Stimulated activated CD4-positive, alpha-beta T cell treated with anti-CD3 and anti-CD28 coated beads, Interleukin-12 subunit alpha, Interleukin-12 subunit beta, amount 100 ng/mL, for 24 hours (primary cell): ENCODE measurements around the gene PLEKHN1.
"Not testable (repeated sequence)": the region's sequence is repeated elsewhere in the genome, so short reads cannot be mapped to it uniquely, and the experiment has no call there.

Experiments used
- DNase-seq, 2 experiments: peaks; one replicate each; pipeline ENCODE4 v3.0.0-alpha.2; 2020; ENCODE audit warnings: low read depth in 2 of 2

PLEKHN1 gene

DNA sequence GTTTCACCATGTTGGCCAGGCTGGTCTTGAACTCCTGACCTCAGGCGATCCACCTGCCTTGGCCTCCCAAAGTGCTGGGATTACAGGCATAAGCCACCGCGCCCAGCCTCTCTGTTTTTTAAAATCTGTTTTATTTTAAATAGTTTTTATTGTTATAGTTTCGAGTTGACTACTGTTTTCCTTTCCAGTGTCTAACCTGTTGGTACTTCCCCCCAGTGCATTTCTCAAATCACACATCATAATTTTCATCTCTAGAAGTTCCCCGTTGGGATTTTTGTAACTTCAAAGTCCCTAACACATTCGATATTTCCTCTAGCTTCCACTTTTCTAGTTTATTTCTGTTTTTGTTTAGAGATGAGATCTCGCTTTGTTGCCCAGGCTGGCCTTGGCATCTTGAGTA is 26.1 kb downstream of the PLEKHN1 start:
- DNase-seq = no peak

DNA sequence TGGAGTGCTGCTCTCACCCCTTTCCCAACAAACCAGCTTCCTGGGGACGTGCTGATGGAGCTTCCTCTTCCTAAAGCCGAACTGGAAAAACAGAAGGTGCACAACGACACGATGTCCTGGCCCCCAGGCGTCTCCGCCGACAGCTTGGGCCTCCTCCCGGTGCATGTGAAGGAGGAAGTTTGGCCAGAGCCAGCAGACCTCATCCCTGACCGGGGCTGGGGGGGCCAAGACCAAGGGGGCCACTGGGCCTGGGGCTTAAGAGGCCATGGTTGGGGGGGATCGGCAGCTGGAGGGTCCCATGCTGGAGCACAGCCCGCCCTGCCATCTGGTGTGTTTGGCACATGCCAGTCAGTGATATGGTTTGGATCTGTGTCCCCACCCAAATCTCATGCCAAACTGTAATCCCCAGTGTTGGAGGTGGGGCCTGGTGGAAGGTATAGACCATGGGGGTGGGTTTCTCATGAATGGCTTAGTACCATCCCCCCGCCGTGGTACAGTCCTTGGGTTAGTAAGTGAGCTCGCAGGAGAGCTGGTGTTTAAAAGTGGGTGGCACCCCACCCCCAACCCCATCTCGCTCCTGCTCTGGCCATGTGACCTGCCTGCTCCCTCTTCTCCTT is 27.2 kb downstream of the PLEKHN1 start:
- DNase-seq = no peak

DNA sequence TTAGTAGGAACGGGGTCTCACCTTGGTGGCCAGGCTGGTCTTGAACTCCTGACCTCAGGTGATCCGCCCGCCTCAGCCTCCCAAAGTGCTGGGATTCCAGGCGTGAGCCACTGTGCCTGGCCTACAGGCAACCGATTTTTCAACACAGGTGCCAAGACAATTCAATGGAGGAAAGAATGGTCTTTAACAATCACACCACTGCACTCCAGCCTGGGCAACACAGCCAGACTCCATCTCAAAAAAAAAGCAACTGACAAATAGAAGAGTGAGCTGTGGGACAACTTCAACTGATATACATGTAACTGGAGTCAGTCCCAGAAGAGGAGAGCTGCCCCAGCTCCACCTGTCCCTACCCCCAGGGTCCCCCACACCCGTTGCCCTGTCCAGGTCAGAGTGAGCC is 28.3 kb downstream of the PLEKHN1 start:
- DNase-seq = not testable (repeated sequence)

DNA sequence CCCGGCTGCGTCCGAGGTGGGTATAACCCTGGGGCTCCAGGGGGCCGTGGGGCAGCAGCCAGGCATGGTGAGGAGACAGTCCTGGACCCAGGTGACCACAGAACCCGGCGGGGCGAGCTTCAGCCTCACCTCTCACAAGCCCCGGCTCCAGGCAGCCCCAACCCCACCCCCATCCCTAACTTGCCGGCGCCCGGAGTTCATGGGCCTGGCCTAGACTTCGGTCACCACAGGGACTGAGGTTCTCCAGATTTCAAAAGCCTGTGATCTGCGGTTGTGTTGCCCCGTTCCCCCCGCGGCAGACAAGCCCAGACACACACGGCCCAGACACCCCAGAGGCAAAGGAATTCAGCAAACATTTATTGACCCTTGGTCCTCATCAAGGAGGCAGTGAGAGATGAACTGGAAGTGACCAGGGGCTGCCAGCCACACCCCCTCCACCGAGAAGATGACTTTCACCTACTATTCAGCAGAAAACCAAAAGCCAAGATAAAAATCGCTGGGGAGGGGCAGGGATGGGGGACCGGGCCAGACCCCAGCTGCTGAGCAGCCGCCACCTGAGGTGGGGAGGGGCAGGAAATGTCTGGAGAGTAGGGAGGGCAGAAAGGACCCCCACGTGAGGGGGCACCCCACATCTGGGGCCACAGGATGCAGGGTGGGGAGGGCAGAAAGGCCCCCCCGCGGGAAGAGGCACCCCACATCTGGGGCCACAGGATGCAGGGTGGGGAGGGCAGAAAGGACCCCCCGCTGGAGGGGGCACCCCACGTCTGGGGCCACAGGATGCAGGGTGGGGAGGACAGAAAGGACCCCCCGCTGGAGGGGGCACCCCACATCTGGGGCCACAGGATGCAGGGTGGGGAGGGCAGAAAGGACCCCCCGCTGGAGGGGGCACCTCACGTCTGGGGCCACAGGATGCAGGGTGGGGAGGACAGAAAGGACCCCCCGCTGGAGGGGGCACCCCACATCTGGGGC is 29.7 kb downstream of the PLEKHN1 start:
- DNase-seq = no peak

DNA sequence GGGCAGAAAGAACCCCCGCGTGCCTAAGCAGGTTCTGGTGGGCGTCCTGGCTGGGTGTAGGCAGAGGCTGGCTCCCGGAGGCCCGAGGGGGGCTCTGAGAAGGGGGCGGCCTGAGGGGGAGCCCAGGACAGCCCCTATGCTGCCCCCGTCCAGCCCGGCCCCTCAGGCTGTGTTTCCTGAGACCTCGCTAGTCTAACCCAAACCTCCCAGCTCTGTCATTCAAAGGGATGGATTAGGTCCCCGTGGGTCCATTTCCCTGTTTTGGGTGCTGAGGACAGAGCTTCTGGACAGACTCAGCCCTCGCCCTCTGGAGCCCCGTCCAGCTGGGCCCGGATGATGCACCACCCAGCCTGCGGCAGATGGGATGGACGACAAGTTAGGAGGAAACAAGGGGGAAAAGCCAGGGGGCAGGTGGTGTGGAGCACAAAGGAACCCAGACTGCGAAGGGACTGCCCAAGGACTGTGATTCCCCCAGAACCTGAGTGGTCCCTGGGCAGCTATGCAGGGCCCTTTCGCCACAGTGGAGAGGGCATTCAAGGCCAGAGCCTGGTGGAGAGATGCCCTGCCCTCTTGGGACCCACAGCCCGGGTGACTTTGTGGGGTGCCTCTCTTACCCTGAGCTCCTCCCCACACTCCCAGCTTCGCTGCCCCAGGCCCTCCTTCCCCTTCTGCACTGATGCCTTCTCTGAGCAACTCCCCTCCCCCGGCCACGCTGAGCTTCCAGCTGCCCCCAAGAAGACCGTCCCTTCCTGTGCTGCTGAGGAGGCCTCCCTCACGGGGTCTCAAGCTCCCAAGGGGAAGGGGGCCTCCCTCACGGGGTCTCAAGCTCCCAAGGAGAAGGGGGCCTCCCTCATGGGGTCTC is 30.8 kb downstream of the PLEKHN1 start:
- no peak for DNase-seq

DNA sequence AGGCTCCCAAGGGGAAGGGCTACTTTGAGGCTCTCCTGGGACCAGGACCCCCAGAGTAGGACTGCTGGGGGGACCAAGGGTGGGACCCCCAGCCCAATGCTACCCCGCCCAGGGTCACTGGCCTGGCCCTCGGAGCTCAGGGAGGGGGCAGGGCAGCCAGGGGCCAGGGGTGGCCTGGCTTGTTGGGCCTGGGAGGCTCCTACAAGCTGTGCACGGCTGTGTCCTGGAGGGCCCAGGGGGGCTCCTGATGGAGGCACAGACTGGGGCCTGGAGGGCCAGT is 31.4 kb downstream of the PLEKHN1 start:
- no peak for DNase-seq

DNA sequence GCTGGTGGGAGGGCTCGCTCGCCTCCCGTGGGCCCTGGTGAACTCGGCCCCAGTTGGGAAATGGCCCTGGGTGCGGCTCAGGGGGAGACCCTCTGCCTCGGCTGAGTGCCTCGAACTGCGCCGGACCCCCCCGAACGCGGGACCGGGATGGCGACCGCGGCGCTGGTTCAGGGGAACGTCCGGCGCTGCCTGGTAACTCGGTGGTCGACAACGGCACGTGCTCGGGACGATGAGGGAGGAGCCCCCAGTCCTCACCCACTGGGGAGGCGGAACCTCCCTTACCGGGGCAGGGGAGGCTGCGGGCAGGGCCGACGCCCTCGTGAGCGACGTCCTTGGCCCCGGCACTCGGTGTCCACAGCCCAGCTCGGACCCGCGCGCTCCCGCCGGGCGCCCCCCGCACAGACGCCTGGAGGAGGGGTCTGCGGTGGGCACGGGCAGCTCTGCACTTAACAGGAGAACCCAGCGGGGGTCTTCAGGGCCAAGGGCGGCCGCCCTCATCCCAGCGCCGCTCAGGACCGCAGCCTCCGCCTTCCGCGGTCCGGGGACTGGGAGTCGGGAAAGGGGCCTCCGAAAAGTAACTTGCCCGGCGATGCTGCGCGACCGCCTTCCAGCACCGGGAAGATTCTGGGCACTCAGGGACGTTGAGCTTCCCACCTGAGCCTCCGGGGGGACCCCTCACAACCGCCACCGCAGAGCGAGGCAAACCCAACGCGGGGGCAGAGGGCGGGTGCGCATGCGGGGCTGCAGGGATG is 31.9 kb downstream of the PLEKHN1 start:
- DNase-seq = no peak

DNA sequence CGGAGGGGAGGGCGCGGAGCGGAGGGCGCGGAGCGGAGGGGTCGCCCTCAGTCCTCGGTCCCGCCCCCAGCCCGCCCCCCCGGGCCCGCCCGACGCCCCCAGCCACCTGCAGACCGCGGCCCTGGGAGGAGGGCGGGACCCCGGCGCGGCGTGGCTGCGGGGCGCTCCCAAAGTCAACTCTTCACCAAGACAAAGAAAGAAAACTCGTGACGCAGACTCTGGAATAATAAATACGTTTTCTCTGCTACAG is 32.4 kb downstream of the PLEKHN1 start:
- DNase-seq = no peak

DNA sequence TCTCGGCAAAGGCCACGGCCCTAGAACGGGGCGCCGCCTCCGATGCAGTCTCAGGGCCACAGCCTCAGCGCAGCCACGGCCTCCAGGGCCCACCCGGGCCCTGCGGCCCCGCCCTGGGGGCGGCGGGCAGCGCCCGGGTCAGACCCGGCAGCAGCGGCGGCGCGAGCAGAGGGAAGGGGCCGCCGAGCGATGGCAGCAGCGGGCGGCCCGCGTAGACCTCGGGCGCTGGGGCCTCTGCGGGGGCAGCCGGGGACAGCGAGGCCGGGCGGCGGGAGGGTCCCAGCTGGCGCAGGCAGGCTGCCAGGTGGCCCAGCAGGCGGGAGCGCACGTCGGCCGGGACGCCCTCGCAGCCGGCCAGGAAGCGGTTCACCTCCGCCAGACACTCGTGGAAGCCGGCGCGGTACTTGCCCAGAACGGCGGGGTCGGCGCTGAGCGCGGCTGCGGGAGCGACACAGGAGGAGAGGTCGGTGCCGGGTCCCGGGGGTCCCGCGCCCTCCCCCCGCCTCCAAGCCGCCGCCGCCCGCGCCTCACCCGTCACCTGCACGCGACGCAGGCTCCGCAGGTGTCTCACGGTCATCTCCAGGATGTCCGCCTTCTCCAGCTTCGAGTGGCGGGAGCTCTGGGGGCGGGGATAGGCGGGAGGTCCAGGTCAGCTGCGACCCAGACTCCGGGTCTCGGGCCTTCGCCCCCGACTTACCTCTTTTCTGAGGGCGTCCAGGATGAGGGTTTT is 32.9 kb downstream of the PLEKHN1 start:
- no peak for DNase-seq

DNA sequence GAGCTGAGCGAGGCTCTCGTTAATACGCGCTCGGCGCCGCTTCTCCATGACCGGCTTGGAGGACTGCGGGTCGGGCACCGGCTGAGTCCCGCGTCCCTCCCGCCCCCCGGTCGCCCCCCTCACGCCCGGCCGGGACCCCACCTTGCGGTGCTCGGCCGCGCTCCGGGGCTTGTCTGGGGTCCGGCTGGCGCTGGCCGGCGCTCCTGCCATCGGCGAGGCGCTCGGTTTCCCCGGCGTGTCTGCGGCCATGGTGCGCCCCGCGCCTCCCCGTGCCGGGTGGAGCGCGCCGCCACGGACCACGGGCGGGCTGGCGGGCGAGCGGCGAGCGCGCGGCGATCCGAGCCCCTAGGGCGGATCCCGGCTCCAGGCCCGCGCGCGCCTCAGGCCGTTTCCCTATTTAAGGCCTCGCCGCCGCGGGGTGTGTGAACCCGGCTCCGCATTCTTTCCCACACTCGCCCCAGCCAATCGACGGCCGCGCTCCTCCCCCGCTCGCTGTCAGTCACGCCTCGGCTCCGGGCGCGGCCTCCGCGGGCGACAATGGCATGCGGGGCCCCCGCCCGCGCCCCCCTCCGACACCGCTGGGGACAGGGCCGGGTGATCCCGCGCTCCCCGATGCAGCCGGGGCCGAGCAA is 33.6 kb downstream of the PLEKHN1 start, which contains the start of gene HES4:
Gene HES4, minus strand, starts transcription at position 373 of the 632 bp plus-strand sequence. Its CDS starts 124 bp downstream, at position 249.
- DNase-seq = peak; percentile 38 to 60

DNA sequence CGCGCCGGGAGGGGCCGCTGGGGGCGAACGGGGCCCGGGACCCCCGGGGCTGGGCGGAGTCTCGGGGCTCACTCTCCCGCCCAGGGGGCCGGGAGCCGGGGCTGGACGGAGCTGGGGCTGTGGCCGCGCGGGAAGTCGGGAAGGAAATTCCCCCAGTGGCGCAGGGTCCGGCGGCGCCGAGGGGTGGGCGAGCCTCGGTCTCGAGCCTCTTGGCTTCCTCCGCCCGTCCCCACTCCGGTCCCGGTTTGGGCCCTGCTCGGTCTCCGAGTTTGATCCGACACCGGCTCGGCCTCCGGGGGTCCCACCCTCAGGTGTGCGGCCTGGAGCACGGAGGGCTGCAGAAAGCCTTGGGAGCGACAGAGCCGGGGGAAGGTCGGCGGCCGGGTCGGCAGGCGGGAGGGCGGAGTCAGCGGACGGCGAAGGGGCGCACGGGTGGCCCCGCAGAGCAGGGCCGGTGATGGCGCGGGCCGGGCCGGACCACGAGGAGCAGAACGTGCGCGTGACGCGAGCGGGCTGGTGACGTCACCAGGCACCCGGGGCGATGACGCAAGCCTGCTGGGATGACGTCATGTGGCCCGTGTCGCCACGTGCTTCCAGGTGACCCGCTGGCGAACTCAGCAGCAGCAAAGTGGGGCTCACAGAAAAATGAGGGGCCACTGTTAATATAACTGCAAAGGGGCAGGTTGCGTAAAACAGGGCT is 34.2 kb downstream of the PLEKHN1 start:
- DNase-seq = peak; percentile 39 to 46

DNA sequence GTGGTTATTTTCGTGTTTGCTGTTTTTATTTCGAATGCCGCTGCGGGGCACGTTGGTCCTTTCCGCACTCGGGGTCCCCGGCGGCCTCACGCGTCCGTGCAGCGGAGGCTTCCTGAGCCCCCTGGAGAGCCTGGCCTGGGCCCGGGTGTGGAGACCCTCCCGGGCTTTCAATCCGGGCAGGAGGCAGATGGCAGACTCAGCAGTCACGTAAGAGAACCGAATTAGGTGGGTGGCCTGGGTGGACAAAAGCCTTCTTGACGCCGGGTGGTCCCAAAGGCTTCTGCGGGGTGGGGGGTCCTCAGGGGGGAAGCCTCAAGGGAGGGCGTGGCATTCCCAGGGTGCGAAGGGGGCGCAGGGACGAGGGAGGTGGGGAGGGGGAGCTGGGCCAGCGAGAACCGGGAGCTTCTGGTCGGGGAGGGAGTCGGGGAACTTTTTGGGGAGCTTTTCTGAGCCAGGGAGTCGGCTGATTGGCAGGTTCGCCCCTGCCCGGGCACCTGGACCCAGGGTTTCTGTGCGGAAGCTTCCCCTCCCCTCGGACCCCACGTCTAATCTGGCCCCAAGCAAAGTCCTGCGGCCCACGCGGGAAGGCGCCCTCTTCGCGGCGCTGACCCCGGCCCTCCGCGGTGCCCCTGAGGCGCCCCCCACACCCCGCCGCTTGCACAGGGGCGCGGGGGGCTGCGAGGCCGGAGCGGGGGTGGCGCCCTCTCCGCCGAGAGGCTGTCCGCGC is 34.9 kb downstream of the PLEKHN1 start:
- no peak for DNase-seq

DNA sequence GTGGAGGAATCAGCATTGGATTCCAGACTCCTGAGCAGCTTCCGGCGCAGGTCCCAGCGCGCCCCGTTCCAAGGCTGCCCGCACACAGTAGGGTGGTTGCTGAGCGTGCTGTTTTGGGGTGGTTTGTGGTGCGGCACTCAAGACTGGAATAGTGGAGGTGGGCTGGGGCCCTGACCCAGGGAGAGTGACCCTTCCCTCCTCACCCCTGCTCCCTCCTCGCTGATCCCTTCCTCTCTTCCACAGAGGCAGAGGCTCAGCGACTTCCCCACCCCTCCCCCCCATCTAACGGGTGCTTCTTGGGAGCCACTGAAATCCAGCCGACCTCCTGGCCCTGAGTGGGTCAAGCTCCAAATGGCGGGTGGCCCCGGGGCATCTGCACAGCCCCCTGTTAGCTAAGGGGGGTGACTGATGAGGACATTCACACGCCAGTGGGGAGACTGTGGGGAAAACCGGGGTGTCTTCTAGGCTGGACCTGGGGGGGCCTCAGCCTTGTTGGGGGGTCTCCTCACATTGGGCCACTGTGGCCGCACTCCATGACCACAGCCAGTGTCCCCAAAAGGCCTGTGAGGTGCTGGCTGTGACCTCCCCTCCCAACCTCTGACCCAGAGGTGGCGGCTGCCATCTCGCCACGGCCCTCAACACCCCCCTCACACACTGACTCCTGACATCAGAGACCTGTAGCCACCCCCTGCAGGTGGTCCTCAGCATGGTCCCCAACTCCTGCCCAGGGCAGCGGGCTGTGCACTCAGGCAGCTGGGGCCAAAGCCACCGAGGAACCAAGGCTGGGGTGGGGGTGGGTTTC is 37.5 kb downstream of the PLEKHN1 start:
- no peak for DNase-seq

DNA sequence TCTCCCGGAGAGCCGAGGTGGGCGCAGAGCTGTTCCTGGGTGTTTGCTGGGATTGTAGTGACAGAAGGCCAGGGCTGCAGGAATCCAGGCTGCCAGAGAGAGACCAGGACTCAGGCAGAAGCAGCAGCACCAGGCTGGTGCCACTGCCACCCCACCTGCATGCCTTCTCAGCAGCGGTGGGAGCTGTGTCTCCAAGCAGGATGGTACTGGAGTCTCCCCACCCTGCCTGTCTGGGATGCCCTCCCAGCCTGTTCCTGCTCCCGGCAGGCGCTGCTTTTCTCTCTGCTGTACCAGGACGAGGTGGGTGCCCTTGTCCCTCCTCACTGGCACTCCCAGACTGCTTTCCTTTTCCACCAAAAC is 38.1 kb downstream of the PLEKHN1 start:
- DNase-seq = no peak

DNA sequence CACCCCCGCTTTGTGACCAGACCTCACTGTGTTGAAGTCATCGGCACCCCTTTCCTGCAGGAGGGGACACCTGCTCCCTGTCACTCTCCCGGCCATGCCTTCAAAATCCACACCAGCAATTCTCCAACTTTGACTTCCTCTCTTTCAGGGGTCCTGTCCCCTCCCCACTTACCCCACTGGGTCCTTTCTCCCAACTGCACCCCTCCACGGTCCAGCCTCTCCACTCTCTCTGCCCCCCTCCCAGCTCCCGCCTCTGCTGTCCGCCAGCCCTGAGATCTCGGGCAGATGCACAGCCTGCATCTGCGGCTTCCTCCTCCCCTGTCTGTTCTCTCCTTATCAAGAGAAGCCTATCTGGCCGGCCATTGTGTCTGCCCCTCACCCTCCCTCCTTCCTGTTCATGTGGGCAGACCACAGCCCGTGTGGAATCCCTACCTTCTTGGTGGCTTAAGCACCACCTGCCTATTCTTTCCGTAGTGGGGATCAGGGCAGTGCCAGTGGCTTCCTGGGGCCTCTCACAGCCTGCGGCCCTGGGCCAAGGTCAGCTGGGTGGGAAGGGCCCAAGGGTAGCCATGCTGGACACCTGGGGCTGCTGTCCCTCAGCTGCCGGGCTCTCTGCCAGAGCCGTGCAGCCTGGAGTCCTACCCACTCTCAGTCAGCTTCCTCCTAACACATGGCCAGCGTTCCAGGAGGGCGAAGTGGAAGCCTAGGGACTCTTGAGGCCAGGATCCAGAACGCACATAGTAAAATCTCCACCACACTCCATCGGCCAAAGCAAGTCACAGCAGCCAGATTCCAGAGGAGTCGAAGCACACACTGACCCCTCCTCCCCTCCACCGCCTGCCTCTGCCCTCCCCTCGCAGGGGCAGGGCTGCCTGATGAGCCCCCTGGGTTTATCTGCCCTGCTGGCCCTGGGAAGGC is 38.8 kb downstream of the PLEKHN1 start:
- no peak for DNase-seq

DNA sequence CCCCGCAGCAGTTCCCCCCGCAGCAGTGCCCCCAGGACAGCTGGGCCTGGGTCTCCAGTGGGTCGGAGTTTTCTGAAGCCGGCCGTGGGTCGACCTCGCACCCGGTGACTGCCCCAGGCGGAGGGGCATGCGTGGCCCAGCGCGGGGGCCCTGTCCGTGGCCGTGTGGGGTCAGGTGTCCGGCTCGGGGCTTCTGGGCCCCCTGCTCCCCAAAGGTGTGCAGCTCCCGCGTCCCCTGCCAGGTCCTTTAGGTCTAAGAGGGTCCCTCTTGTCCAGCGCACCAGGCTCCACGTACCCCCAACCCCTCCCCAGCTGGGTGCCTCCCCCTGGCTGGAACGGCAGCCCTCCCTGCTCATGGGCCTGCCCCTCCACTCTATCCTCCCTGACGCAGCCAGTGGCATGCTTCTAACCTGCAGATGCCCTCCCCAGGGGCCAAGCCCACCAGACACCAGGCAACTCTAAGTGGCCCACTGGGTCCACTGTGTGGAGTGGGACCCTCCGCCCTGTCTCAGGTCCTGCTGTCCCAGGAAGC is 39.6 kb downstream of the PLEKHN1 start:
- no peak for DNase-seq
